K562 (cell line): Measurements from ENCODE around the gene PAFAH2. TPM values are rescaled to one million over a fixed set of nuclear protein-coding genes. Genes with fewer than 3 reads are reported as not detected.

ENCODE experiments used
- CBFA2T2 ChIP-seq: fragments of 450-650 bp; conservative IDR thresholded peaks from 2 replicates; pipeline ENCODE4 v1.6.1; 2017; ENCODE audit warnings: mild to moderate bottlenecking
- HNRNPLL ChIP-seq: fragments of 200-400 bp; formaldehyde crosslinking; IDR thresholded peaks from 2 replicates; pipeline ENCODE4 v1.6.1; 2017; ENCODE audit warnings: low read length, low read depth, mild to moderate bottlenecking; ENCODE audit not compliant: poor library complexity, severe bottlenecking
- HSF4 ChIP-seq: fragments of 250-450 bp; sonication (Bioruptor Pico); IDR thresholded peaks from 2 replicates; pipeline ENCODE4 v2.1.2; 2022; ENCODE audit warnings: mild to moderate bottlenecking, moderate library complexity, borderline replicate concordance
- KDM4B ChIP-seq, 2 experiments: fragments of 450-650 bp in 1 of 2; sonication (generic) in 1 of 2; IDR thresholded peaks; 2 replicates each; pipeline ENCODE4 v1.6.1; 2016 to 2017; ENCODE audit warnings: borderline replicate concordance in 2 of 2, antibody characterized with exemption in 1 of 2, low read depth in 1 of 2, mild to moderate bottlenecking in 1 of 2
- MCM3 ChIP-seq: fragments of 450-650 bp; IDR thresholded peaks from 2 replicates; pipeline ENCODE4 v1.6.1; 2016
- MTA2 ChIP-seq: fragments of 450-650 bp; IDR thresholded peaks from 2 replicates; pipeline ENCODE4 v1.6.1; 2016; ENCODE audit warnings: low read depth
- POLR3G ChIP-seq: IDR thresholded peaks from 2 replicates; pipeline ENCODE4 v1.6.1; 2011; ENCODE audit not compliant: insufficient read length, insufficient replicate concordance; ENCODE audit errors: extremely low read depth
- RAD51 ChIP-seq: fragments of 450-650 bp; IDR thresholded peaks from 2 replicates; pipeline ENCODE4 v1.7.1; 2016; ENCODE audit warnings: low read depth, mild to moderate bottlenecking, borderline replicate concordance
- RBM34 ChIP-seq: fragments of 200-400 bp; formaldehyde crosslinking; IDR thresholded peaks from 2 replicates; pipeline ENCODE4 v1.6.1; 2018; ENCODE audit warnings: low read length, borderline replicate concordance; ENCODE audit not compliant: insufficient read depth
- RFX5 ChIP-seq: IDR thresholded peaks from 2 replicates; pipeline ENCODE4 v1.6.1; 2011; ENCODE audit warnings: low read depth, mild to moderate bottlenecking, improper control_type of control experiment, low read length
- SREBF2 ChIP-seq: sonication (generic); formaldehyde crosslinking; IDR thresholded peaks from 2 replicates; pipeline ENCODE4 v1.4.0; 2020; ENCODE audit warnings: mild to moderate bottlenecking, missing genetic modification reagents
- U2AF1 ChIP-seq: fragments of 200-400 bp; formaldehyde crosslinking; optimal IDR thresholded peaks from 2 replicates; pipeline ENCODE3; 2017; ENCODE audit warnings: mild to moderate bottlenecking, low read depth, low read length, moderate library complexity
- ZC3H8 ChIP-seq: fragments of 450-650 bp; IDR thresholded peaks from 2 replicates; pipeline ENCODE4 v1.6.1; 2017
- ZFP36 ChIP-seq: fragments of 150-350 bp; IDR thresholded peaks from 2 replicates; pipeline ENCODE4 v1.6.1; 2018; ENCODE audit warnings: low read length, low read depth; ENCODE audit not compliant: partially characterized antibody
- ZNF232 ChIP-seq: sonication (generic); formaldehyde crosslinking; IDR thresholded peaks from 2 replicates; pipeline ENCODE4 v1.8.0; 2022; ENCODE audit warnings: mild to moderate bottlenecking, missing genetic modification reagents
- ZNF77 ChIP-seq: fragments of 250-450 bp; sonication (Bioruptor Pico); IDR thresholded peaks from 2 replicates; pipeline ENCODE4 v1.5.0; 2020
- polyA plus RNA-seq, 8 experiments: library from polyadenylated mRNA; depleted of rRNA in 4 of 8; stranded (reverse) in 5 of 8; unstranded in 3 of 8; fragments of >200 nt; fragmentation: Nextera tagmentation in 2 of 8; fragmentation: Illumina TruSeq in 1 of 8; extraction: Ambion mirVana in 2 of 8; extraction: Trizol in 1 of 8; gene quantifications; 2 replicates each; pipeline versions ENCODE4 v1.2.1 to v1.2.3, GENCODE V29; 2011 to 2014; ENCODE audit warnings: inconsistent platforms in 1 of 8, missing spikeins in 1 of 8
- total RNA-seq, 7 experiments: library from RNA; depleted of rRNA in 6 of 7; stranded (reverse); fragments of >200 nt in 6 of 7; fragmentation: Illumina TruSeq in 2 of 7; extraction: Trizol in 2 of 7; gene quantifications; 2 replicates each; pipeline versions ENCODE4 v1.2.1 to v1.2.3, GENCODE V29; 2011 to 2021; ENCODE audit warnings: low replicate concordance in 1 of 7
- TF ChIP-seq, protein P1 (sequence below), 2 experiments: fragments of 250-450 bp in 1 of 2; fragments of 450-650 bp in 1 of 2; sonication (Bioruptor Pico) in 1 of 2; IDR thresholded peaks; 2 replicates each; pipeline versions ENCODE4 v1.6.1 to v1.8.0; 2016 to 2021; ENCODE audit warnings: mild to moderate bottlenecking in 2 of 2, moderate library complexity in 2 of 2, missing compliant biosample characterization in 1 of 2, missing genetic modification characterization in 1 of 2
- TF ChIP-seq, protein P2 (sequence below): sonication (generic); formaldehyde crosslinking; IDR thresholded peaks from 2 replicates; pipeline ENCODE4 v1.8.0; 2022; ENCODE audit warnings: mild to moderate bottlenecking, missing genetic modification reagents
- TF ChIP-seq, protein P3 (sequence below): fragments of 450-650 bp; formaldehyde crosslinking; IDR thresholded peaks from 2 replicates; pipeline ENCODE4 v1.4.0; 2022; ENCODE audit warnings: mild to moderate bottlenecking, moderate library complexity
- TF ChIP-seq, protein P4 (sequence below): fragments of 450-650 bp; IDR thresholded peaks from 2 replicates; pipeline ENCODE4 v1.6.1; 2016; ENCODE audit warnings: borderline replicate concordance

PAFAH2 gene
- total and polyA plus RNA-seq, 9 of the 15 experiments (the other 6 are each of a cell fraction or from before 2014, with no cell fraction given): 4.2 to 10.9 (median 6.8) TPM

DNA sequence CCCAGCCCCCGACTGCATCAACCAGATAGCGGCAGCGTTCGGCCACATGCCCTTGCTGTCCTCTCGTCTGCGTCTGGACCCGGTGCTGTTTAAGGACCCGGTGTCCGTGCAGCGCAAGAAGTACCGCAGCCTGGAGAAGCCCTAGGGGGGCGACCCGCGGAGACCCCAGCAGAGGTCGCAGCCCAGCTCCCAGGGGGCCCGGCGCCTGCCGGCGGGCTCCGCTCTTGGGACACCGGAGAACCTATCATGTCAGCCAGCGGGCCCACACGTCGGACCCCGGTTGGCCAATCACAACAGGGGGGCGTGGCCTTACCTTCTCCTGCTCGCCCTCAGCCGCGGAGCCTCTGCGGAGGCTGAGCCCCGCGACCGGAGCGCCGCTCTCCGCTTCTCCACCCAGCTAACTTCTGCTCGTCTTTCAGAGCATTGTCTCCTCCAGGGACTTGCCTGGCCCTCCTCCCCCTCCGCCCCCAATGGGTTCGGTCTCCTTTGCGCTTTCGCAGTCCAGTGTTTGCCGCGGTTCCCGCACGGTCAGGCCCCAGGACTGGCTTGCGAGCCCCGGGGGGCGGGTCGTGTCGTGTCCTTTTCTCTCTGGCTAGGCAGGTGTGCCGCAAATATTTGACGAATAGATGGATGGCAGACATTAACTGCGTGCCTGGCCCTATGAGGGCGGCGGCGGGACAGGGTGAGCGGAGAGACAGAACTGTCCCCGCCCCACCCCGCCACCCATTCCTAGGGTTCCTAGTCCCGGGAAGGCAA is 37.5 kb upstream of the PAFAH2 start (continued):
- TF ChIP-seq POLR3G (no peak), ZFP36 (peak; percentile 28), MTA2 (no peak), RAD51 (no peak), U2AF1 (no peak), ZC3H8 (no peak; the same call in 1 of the 2 replicates), MCM3 (no peak), CBFA2T2 (no peak), KDM4B (IDR thresholded peaks at IDR 0.05; ENCODE audit: borderline replicate concordance in 2 of 2, low read depth in 1 of 2) (0 out of 4 replicates have a peak, but pooled peaks of 1 of the 2 experiments have one; percentile 64), SREBF2 (CRISPR knock-in tag) (no peak), RFX5 (no peak), ZNF232 (CRISPR knock-in tag) (peak; percentile 21; the same call in 1 of the 2 replicates), RBM34 (no peak), ZNF77 (no peak), HSF4 (CRISPR knock-in tag) (no peak; the same call in 1 of the 2 replicates), HNRNPLL (peak; percentile 24)
- TF ChIP-seq, protein P1, sequence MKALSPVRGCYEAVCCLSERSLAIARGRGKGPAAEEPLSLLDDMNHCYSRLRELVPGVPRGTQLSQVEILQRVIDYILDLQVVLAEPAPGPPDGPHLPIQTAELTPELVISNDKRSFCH (CRISPR knock-in tag; IDR thresholded peaks at IDR 0.05): no peak
- TF ChIP-seq, protein P1 (tag; IDR thresholded peaks at IDR 0.05): 0 out of 2 replicates have a peak, but pooled peaks have one; percentile 13
- TF ChIP-seq, protein P2, sequence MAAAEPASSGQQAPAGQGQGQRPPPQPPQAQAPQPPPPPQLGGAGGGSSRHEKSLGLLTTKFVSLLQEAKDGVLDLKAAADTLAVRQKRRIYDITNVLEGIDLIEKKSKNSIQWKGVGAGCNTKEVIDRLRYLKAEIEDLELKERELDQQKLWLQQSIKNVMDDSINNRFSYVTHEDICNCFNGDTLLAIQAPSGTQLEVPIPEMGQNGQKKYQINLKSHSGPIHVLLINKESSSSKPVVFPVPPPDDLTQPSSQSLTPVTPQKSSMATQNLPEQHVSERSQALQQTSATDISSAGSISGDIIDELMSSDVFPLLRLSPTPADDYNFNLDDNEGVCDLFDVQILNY (CRISPR knock-in tag): no peak; the same call in 1 of the 2 replicates
- TF ChIP-seq, protein P3, sequence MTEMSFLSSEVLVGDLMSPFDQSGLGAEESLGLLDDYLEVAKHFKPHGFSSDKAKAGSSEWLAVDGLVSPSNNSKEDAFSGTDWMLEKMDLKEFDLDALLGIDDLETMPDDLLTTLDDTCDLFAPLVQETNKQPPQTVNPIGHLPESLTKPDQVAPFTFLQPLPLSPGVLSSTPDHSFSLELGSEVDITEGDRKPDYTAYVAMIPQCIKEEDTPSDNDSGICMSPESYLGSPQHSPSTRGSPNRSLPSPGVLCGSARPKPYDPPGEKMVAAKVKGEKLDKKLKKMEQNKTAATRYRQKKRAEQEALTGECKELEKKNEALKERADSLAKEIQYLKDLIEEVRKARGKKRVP: peak; percentile 57; the same call in 1 of the 2 replicates
- TF ChIP-seq, protein P4, sequence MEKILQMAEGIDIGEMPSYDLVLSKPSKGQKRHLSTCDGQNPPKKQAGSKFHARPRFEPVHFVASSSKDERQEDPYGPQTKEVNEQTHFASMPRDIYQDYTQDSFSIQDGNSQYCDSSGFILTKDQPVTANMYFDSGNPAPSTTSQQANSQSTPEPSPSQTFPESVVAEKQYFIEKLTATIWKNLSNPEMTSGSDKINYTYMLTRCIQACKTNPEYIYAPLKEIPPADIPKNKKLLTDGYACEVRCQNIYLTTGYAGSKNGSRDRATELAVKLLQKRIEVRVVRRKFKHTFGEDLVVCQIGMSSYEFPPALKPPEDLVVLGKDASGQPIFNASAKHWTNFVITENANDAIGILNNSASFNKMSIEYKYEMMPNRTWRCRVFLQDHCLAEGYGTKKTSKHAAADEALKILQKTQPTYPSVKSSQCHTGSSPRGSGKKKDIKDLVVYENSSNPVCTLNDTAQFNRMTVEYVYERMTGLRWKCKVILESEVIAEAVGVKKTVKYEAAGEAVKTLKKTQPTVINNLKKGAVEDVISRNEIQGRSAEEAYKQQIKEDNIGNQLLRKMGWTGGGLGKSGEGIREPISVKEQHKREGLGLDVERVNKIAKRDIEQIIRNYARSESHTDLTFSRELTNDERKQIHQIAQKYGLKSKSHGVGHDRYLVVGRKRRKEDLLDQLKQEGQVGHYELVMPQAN: peak; percentile 79; the same call in 1 of the 2 replicates
